ENCODE data around the gene NFKBIZ.
"Not testable (repeated sequence)": the region's sequence is repeated elsewhere in the genome, so short reads cannot be mapped to it uniquely, and the experiment has no call there.

NFKBIZ gene

GRCh38 chr3:101876142-101876541 lies 26.8 kb downstream of the NFKBIZ start:
- DNase-seq (ENCODE audit: low read depth), result no peak

- DNase-seq (ENCODE audit: low read depth), result no peak
These were observed 29.3 kb downstream of the NFKBIZ start for GRCh38 chr3:101878589-101878988.

- DNase-seq (ENCODE audit: low read depth), result no peak
These were observed 29.8 kb downstream of the NFKBIZ start for GRCh38 chr3:101879102-101879501.

GRCh38 chr3:101879623-101880284 lies 30.4 kb downstream of the NFKBIZ start:
- no peak for DNase-seq (ENCODE audit: low read depth)

GRCh38 chr3:101884776-101885175 lies 35.5 kb downstream of the NFKBIZ start:
- no peak for DNase-seq (ENCODE audit: low read depth)

- DNase-seq (ENCODE audit: low read depth), result not testable (repeated sequence)
These were observed 36.3 kb downstream of the NFKBIZ start for GRCh38 chr3:101885584-101885983.

GRCh38 chr3:101886626-101887025 lies 37.3 kb downstream of the NFKBIZ start:
- DNase-seq (ENCODE audit: low read depth), result no peak

- DNase-seq (ENCODE audit: low read depth), result no peak
These were observed 39.3 kb downstream of the NFKBIZ start for GRCh38 chr3:101888653-101889052.

GRCh38 chr3:101890716-101891115 lies 41.4 kb downstream of the NFKBIZ start:
- DNase-seq (ENCODE audit: low read depth), result no peak

GRCh38 chr3:101892648-101893047 lies 43.3 kb downstream of the NFKBIZ start:
- DNase-seq (ENCODE audit: low read depth), result no peak

GRCh38 chr3:101896083-101896757 lies 46.9 kb downstream of the NFKBIZ start:
- DNase-seq (ENCODE audit: low read depth), result no peak

- no peak for DNase-seq (ENCODE audit: low read depth)
These were observed 47.7 kb downstream of the NFKBIZ start for GRCh38 chr3:101897013-101897412.

GRCh38 chr3:101898039-101898438 lies 48.7 kb downstream of the NFKBIZ start:
- no peak for DNase-seq (ENCODE audit: low read depth)

GRCh38 chr3:101898752-101899169 lies 49.4 kb downstream of the NFKBIZ start:
- DNase-seq (ENCODE audit: low read depth), result no peak

GRCh38 chr3:101900316-101900715 lies 51.0 kb downstream of the NFKBIZ start:
- DNase-seq (ENCODE audit: low read depth), result no peak

GRCh38 chr3:101900736-101901135 lies 51.4 kb downstream of the NFKBIZ start:
- no peak for DNase-seq (ENCODE audit: low read depth)

- DNase-seq (ENCODE audit: low read depth), result no peak
These were observed 52.7 kb downstream of the NFKBIZ start for GRCh38 chr3:101902041-101902440.

- DNase-seq (ENCODE audit: low read depth), result no peak
These were observed 54.1 kb downstream of the NFKBIZ start for GRCh38 chr3:101903451-101903871.

GRCh38 chr3:101905573-101905972 lies 56.3 kb downstream of the NFKBIZ start:
- not testable (repeated sequence) for DNase-seq (ENCODE audit: low read depth)

Measured in activated T-cell treated with anti-CD3 and anti-CD28 coated beads for 1 hour (primary cell).